Colonic mucosa (tissue), 4 donors: ENCODE results near the gene ADD2. TPM values are rescaled to one million over a fixed set of nuclear protein-coding genes. Genes with fewer than 3 reads are reported as not detected.

Experiments used
- DNase-seq: peaks from one replicate; pipeline ENCODE4 v3.0.0-alpha.2; 2020
- H3K27ac ChIP-seq: fragments of 200-600 bp; one replicate; pipeline ENCODE4 v1.8.0; 2021
- H3K27me3 ChIP-seq: fragments of 200-600 bp; one replicate; pipeline ENCODE4 v1.8.0; 2021
- H3K36me3 ChIP-seq: fragments of 200-600 bp; one replicate; pipeline ENCODE4 v1.8.0; 2021
- H3K4me1 ChIP-seq: fragments of 200-600 bp; one replicate; pipeline ENCODE4 v1.8.0; 2021; ENCODE audit warnings: mild to moderate bottlenecking
- H3K4me3 ChIP-seq: fragments of 200-600 bp; one replicate; pipeline ENCODE4 v1.8.0; 2021
- H3K9ac ChIP-seq, 2 donors: one replicate each; pipeline ENCODE4 v1.7.0; 2013; ENCODE audit warnings: control low read depth in 2 of 2, low read depth in 2 of 2, low read length in 2 of 2
- H3K9me3 ChIP-seq: fragments of 200-600 bp; one replicate; pipeline ENCODE4 v1.8.0; 2021
- intact Hi-C: fragments of 100-400 bp; cut with DNase I; formaldehyde crosslinking; loops from one replicate; pipeline ENCODE4 v1.14.1; 2022
- total RNA-seq, 2 donors: library from RNA; stranded (reverse); fragmentation: NEBNext Ultra II Directional in 1 of 2; extraction: Animal tissue kit (Norgen Biotek cat#: 25700) in 1 of 2; gene quantifications; one replicate each; pipeline ENCODE4 v1.2.1, GENCODE V29; 2021
- TF ChIP-seq, protein P1 (sequence below): fragments of 200-600 bp; IDR thresholded peaks from one replicate; pipeline ENCODE4 v1.8.0; 2022; ENCODE audit warnings: antibody characterized with exemption, mild to moderate bottlenecking
- donor health status: healthy.
- donor health status: DM: no; HTN: no; CAD: no.
- donor health status: DM: no; HTN: no; CAD: no.

Gene ADD2
- total RNA-seq, 2 donors from 2014 or later, result 0.79 to 1.1 TPM

DNA sequence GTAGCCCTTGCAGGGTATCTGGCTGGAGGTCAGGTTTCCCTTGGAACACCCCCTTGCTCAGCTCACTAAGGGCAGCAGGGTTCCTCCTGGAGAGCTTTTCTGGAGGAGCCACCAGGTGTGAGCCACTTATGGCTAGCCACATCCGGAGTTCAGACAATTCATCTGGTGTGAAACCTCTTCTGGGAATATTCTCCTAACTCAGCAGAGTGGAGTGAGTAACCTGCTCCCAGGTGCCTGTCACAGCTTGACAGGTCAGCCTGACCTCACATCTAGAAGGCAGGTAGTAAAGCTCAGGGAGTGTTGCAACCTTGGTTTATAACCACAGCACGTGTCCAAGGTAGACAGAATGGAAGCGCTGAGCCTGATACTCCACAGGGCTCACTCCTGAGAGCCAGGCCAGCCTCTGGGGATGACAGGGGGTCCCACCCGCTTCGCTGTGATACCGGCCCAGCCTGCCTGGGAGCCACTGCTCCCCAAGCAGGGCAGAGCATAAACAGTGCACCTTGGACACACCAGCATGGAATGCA lies 151.8 kb downstream of the ADD2 start:
- TF ChIP-seq, protein P1, sequence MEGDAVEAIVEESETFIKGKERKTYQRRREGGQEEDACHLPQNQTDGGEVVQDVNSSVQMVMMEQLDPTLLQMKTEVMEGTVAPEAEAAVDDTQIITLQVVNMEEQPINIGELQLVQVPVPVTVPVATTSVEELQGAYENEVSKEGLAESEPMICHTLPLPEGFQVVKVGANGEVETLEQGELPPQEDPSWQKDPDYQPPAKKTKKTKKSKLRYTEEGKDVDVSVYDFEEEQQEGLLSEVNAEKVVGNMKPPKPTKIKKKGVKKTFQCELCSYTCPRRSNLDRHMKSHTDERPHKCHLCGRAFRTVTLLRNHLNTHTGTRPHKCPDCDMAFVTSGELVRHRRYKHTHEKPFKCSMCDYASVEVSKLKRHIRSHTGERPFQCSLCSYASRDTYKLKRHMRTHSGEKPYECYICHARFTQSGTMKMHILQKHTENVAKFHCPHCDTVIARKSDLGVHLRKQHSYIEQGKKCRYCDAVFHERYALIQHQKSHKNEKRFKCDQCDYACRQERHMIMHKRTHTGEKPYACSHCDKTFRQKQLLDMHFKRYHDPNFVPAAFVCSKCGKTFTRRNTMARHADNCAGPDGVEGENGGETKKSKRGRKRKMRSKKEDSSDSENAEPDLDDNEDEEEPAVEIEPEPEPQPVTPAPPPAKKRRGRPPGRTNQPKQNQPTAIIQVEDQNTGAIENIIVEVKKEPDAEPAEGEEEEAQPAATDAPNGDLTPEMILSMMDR, result no peak
- H3K4me1 ChIP-seq, result no peaks in the 10 kb centered on the region
- H3K9me3 ChIP-seq, result no peaks in the 10 kb centered on the region
- H3K4me3 ChIP-seq, result no peak overlapping the region
- intact Hi-C loops, result loop anchor here (2.0 kb wide), 1 partner anchor 275 kb away; no protein-coding TSS in a partner anchor
- H3K27ac ChIP-seq, result no peak overlapping the region
- H3K9ac ChIP-seq, result no peak overlapping the region
- H3K27me3 ChIP-seq, result no peaks in the 10 kb centered on the region
- peak; percentile 34 for DNase-seq
- no peaks in the 10 kb centered on the region for H3K36me3 ChIP-seq

DNA sequence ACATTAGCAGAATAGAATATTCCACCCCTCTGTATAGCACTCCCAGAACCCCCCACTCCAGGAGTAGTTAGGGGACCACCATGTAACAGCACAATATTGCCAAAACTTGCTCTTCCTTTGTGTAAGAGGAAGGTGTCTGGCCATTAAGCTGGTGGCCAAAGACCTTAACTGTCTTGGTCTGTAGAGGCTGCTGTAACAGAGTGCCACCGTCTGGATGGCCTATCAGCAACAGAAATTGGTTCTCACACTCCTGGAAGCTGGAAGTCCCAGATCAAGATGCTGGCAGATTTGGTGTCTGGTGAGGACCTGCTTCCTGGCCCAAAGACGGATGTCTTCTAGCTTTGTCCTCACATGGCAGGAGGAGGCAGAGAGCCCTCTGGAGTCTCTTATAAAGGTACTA lies 152.8 kb downstream of the ADD2 start:
- Histone ChIP-seq H3K9ac (no peak overlapping the region), H3K27ac (no peak overlapping the region), H3K27me3 (no peaks in the 10 kb centered on the region), H3K36me3 (no peaks in the 10 kb centered on the region), H3K9me3 (no peaks in the 10 kb centered on the region), H3K4me1 (no peaks in the 10 kb centered on the region), H3K4me3 (no peak overlapping the region)
- intact Hi-C loops, result no loop called here
- TF ChIP-seq, protein P1, result no peak
- DNase-seq, result no peak

DNA sequence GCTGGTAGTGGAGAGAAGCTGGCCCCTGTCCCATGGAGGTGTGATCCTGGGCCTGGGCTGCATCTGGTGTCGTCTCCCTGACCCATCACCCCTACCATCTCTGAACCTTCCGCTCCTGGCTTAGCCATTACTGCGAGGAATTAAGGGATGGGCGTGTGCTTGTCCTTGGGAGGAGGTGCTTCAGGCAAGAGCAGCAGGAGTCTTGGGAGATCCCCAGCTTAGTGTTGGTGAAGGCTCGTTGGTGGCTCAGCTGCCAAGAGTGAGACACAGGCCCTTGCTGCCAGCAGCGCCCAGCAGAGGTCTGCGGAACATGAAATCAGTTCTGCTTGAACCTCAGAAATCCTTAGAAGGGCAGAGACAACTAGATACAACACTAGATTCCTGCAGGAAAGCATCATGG lies 154.5 kb downstream of the ADD2 start:
- intact Hi-C loops, result no loop called here
- Histone ChIP-seq H3K9me3 (no peaks in the 10 kb centered on the region), H3K27ac (no peak overlapping the region), H3K4me3 (no peak overlapping the region), H3K36me3 (no peaks in the 10 kb centered on the region), H3K4me1 (no peaks in the 10 kb centered on the region), H3K27me3 (no peaks in the 10 kb centered on the region), H3K9ac (no peak overlapping the region)
- TF ChIP-seq, protein P1, result no peak
- no peak for DNase-seq

DNA sequence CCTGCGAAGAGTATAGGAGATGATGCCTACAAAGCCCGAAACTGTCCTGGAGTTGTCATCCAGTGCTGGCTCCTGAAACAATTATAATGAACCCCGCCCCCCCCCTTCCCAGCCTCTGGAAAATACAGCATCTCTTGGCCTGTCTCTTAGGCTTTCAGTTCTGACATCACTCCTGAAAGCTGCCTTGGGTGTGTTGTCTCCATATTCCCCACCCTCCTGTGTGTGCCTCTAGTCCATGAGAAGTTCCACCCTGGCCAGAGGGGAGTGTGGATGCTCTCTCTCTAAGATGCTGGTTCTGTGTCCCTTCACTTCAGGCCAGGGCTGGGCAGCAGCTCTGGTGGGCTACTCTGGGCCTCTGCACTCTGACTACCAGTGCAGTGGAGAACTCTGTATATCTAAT lies 155.4 kb downstream of the ADD2 start:
- no peaks in the 10 kb centered on the region for H3K4me1 ChIP-seq
- no peak overlapping the region for H3K9ac ChIP-seq
- intact Hi-C loops, result no loop called here
- TF ChIP-seq, protein P1, result no peak
- no peak for DNase-seq
- no peaks in the 10 kb centered on the region for H3K36me3 ChIP-seq
- H3K4me3 ChIP-seq, result no peak overlapping the region
- no peaks in the 10 kb centered on the region for H3K9me3 ChIP-seq
- no peak overlapping the region for H3K27ac ChIP-seq
- no peaks in the 10 kb centered on the region for H3K27me3 ChIP-seq

DNA sequence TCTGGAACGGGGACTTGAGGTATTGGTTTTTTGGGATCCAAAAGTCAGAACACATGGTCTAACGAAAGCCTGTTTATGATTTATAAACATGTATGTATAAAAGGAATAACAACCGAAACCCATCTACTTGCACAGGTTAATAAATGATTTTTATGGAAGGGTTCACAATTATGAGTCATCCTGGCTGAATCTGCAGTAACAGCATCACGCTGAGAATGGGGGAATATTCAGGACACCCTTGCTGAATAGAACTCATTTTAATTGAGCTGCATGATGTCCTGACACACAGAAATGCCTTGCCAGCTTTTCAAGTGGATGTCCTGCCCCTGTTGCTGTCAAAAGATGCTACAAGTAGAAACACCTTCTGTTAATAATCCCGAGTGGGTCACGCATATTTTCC lies 159.6 kb downstream of the ADD2 start:
- no peak overlapping the region for H3K4me3 ChIP-seq
- intact Hi-C loops, result no loop called here
- H3K36me3 ChIP-seq, result no peaks in the 10 kb centered on the region
- no peak overlapping the region for H3K27ac ChIP-seq
- no peaks in the 10 kb centered on the region for H3K4me1 ChIP-seq
- no peak overlapping the region for H3K9ac ChIP-seq
- TF ChIP-seq, protein P1, result no peak
- no peak for DNase-seq
- H3K27me3 ChIP-seq, result no peaks in the 10 kb centered on the region
- no peaks in the 10 kb centered on the region for H3K9me3 ChIP-seq
